ENCODE results near the gene BCAT1.

The BCAT1 gene

GRCh38 chr12:24905431-24905830 is 43.5 kb downstream of the BCAT1 start:
- Histone ChIP-seq H3K27me3 (ENCODE audit: control insufficient read depth in 1 of 2, insufficient read depth in 1 of 2, low read length in 2 of 2) (no peaks in the 10 kb centered on the region), H3K4ac (ENCODE audit: low read depth in 1 of 2, low read length in 2 of 2) (peak overlapping the region in 1 of 2 experiments; percentile 11), H3K9ac (ENCODE audit: low read length) (peak overlapping the region; percentile 14), H2AFZ (ENCODE audit: low read depth, low read length) (no peak overlapping the region), H3K14ac (ENCODE audit: low read length in 2 of 2) (no peak overlapping the region), H3K4me1 (ENCODE audit: control insufficient read depth, insufficient read depth, low read depth, low read length) (peaks cover 8% of the 10 kb centered on the region), H2AK5ac (ENCODE audit: low read length, severe bottlenecking) (no peak overlapping the region), H4K8ac (ENCODE audit: low read length) (no peak overlapping the region), H3K36me3 (ENCODE audit: control insufficient read depth in 1 of 2, insufficient read depth in 2 of 2, low read depth in 1 of 2, low read length in 2 of 2) (peaks cover 0 to 7% of the 10 kb centered on the region in 2 experiments), H3K18ac (ENCODE audit: low read depth in 1 of 2, low read length in 2 of 2) (no peak overlapping the region), H3K27ac (ENCODE audit: low read length, poor library complexity, severe bottlenecking) (no peak overlapping the region), H3K4me2 (ENCODE audit: low read length, poor library complexity, severe bottlenecking) (no peak overlapping the region), H3K79me1 (replicated peaks; ENCODE audit: low read length, poor library complexity, severe bottlenecking) (peaks cover 38% of the 10 kb centered on the region), H2BK15ac (ENCODE audit: low read depth, poor library complexity, severe bottlenecking) (no peak overlapping the region), H4K91ac (ENCODE audit: low read length) (no peak overlapping the region), H2BK5ac (ENCODE audit: low read depth, low read length, poor library complexity, severe bottlenecking) (no peak overlapping the region), H3K9me3 (ENCODE audit: control insufficient read depth, low read length) (no peaks in the 10 kb centered on the region), H2BK12ac (ENCODE audit: low read length in 2 of 2) (no peak overlapping the region), H3K23ac (ENCODE audit: low read length in 2 of 2) (no peak overlapping the region), H3K4me3 (ENCODE audit: insufficient read depth in 1 of 2, low read depth in 1 of 2, low read length in 2 of 2) (no peak overlapping the region), H2BK120ac (ENCODE audit: low read depth, low read length) (no peak overlapping the region)
- 71% methylated on average over 1 of the region's 2 CpGs for WGBS
- peak; percentile 71 for DNase-seq

- no peak overlapping the region for H3K9ac ChIP-seq (ENCODE audit: low read length)
- 100% methylated on average over 1 of the region's 1 CpG for WGBS
- H3K27me3 ChIP-seq (ENCODE audit: control insufficient read depth in 1 of 2, insufficient read depth in 1 of 2, low read length in 2 of 2), result no peaks in the 10 kb centered on the region
- H4K8ac ChIP-seq (ENCODE audit: low read length), result no peak overlapping the region
- no peak overlapping the region for H3K27ac ChIP-seq (ENCODE audit: low read length, poor library complexity, severe bottlenecking)
- peaks cover 8% of the 10 kb centered on the region for H3K4me1 ChIP-seq (ENCODE audit: control insufficient read depth, insufficient read depth, low read depth, low read length)
- no peak overlapping the region for H3K4me3 ChIP-seq (ENCODE audit: insufficient read depth in 1 of 2, low read depth in 1 of 2, low read length in 2 of 2)
- no peak overlapping the region for H3K23ac ChIP-seq (ENCODE audit: low read length in 2 of 2)
- no peak overlapping the region for H2BK5ac ChIP-seq (ENCODE audit: low read depth, low read length, poor library complexity, severe bottlenecking)
- no peaks in the 10 kb centered on the region for H3K9me3 ChIP-seq (ENCODE audit: control insufficient read depth, low read length)
- no peak overlapping the region for H3K18ac ChIP-seq (ENCODE audit: low read depth in 1 of 2, low read length in 2 of 2)
- H2BK12ac ChIP-seq (ENCODE audit: low read length in 2 of 2), result no peak overlapping the region
- H3K36me3 ChIP-seq (ENCODE audit: control insufficient read depth in 1 of 2, insufficient read depth in 2 of 2, low read depth in 1 of 2, low read length in 2 of 2), result peaks cover 0 to 7% of the 10 kb centered on the region in 2 experiments
- no peak overlapping the region for H3K14ac ChIP-seq (ENCODE audit: low read length in 2 of 2)
- H3K4ac ChIP-seq (ENCODE audit: low read depth in 1 of 2, low read length in 2 of 2), result no peak overlapping the region
- H2BK15ac ChIP-seq (ENCODE audit: low read depth, poor library complexity, severe bottlenecking), result no peak overlapping the region
- peaks cover 41% of the 10 kb centered on the region for H3K79me1 ChIP-seq (replicated peaks; ENCODE audit: low read length, poor library complexity, severe bottlenecking)
- no peak overlapping the region for H2AFZ ChIP-seq (ENCODE audit: low read depth, low read length)
- H3K4me2 ChIP-seq (ENCODE audit: low read length, poor library complexity, severe bottlenecking), result no peak overlapping the region
- no peak overlapping the region for H2BK120ac ChIP-seq (ENCODE audit: low read depth, low read length)
- no peak for DNase-seq
- H4K91ac ChIP-seq (ENCODE audit: low read length), result no peak overlapping the region
- H2AK5ac ChIP-seq (ENCODE audit: low read length, severe bottlenecking), result no peak overlapping the region
These were observed 44.0 kb downstream of the BCAT1 start for GRCh38 chr12:24904871-24905270.

- no peak overlapping the region for H3K14ac ChIP-seq (ENCODE audit: low read length in 2 of 2)
- peak overlapping the region; percentile 75 for H4K8ac ChIP-seq (ENCODE audit: low read length)
- peak; percentile 56 for DNase-seq
- H3K9me3 ChIP-seq (ENCODE audit: control insufficient read depth, low read length), result no peaks in the 10 kb centered on the region
- H3K18ac ChIP-seq (ENCODE audit: low read depth in 1 of 2, low read length in 2 of 2), result peak overlapping the region in 1 of 2 experiments; percentile 96
- H3K23ac ChIP-seq (ENCODE audit: low read length in 2 of 2), result no peak overlapping the region
- H3K9ac ChIP-seq (ENCODE audit: low read length), result peak overlapping the region; percentile 84
- H2AFZ ChIP-seq (ENCODE audit: low read depth, low read length), result no peak overlapping the region
- peaks cover 37% of the 10 kb centered on the region for H3K79me1 ChIP-seq (replicated peaks; ENCODE audit: low read length, poor library complexity, severe bottlenecking)
- peak overlapping the region; percentile 80 for H2BK120ac ChIP-seq (ENCODE audit: low read depth, low read length)
- WGBS, result 34% methylated on average over 24 of the region's 25 CpGs
- peak overlapping the region in 1 of 2 experiments; percentile 24 for H2BK12ac ChIP-seq (ENCODE audit: low read length in 2 of 2)
- H3K27ac ChIP-seq (ENCODE audit: low read length, poor library complexity, severe bottlenecking), result no peak overlapping the region
- no peaks in the 10 kb centered on the region for H3K27me3 ChIP-seq (ENCODE audit: control insufficient read depth in 1 of 2, insufficient read depth in 1 of 2, low read length in 2 of 2)
- H3K4ac ChIP-seq (ENCODE audit: low read depth in 1 of 2, low read length in 2 of 2), result peak overlapping the region in 1 of 2 experiments; percentile 95
- no peak overlapping the region for H2AK5ac ChIP-seq (ENCODE audit: low read length, severe bottlenecking)
- H2BK5ac ChIP-seq (ENCODE audit: low read depth, low read length, poor library complexity, severe bottlenecking), result no peak overlapping the region
- H3K4me2 ChIP-seq (ENCODE audit: low read length, poor library complexity, severe bottlenecking), result peak overlapping the region; percentile 91
- H3K36me3 ChIP-seq (ENCODE audit: control insufficient read depth in 1 of 2, insufficient read depth in 2 of 2, low read depth in 1 of 2, low read length in 2 of 2), result peaks cover 0 to 7% of the 10 kb centered on the region in 2 experiments
- peak overlapping the region; percentile 59 to 88 for H3K4me3 ChIP-seq (ENCODE audit: insufficient read depth in 1 of 2, low read depth in 1 of 2, low read length in 2 of 2)
- H2BK15ac ChIP-seq (ENCODE audit: low read depth, poor library complexity, severe bottlenecking), result no peak overlapping the region
- peak overlapping the region; percentile 35 for H4K91ac ChIP-seq (ENCODE audit: low read length)
- H3K4me1 ChIP-seq (ENCODE audit: control insufficient read depth, insufficient read depth, low read depth, low read length), result peaks cover 8% of the 10 kb centered on the region
These were observed 45.4 kb downstream of the BCAT1 start for GRCh38 chr12:24903329-24904088.

- peaks cover 36% of the 10 kb centered on the region for H3K79me1 ChIP-seq (replicated peaks; ENCODE audit: low read length, poor library complexity, severe bottlenecking)
These were observed 46.2 kb downstream of the BCAT1 start for GRCh38 chr12:24902511-24903328.

More at GRCh38 chr12:24902511-24903328, 46.2 kb downstream of the BCAT1 start:
- no peak overlapping the region for H2AK5ac ChIP-seq (ENCODE audit: low read length, severe bottlenecking)
- no peak overlapping the region for H3K27ac ChIP-seq (ENCODE audit: low read length, poor library complexity, severe bottlenecking)
- peaks cover 8% of the 10 kb centered on the region for H3K4me1 ChIP-seq (ENCODE audit: control insufficient read depth, insufficient read depth, low read depth, low read length)
- no peaks in the 10 kb centered on the region for H3K9me3 ChIP-seq (ENCODE audit: control insufficient read depth, low read length)
- H2AFZ ChIP-seq (ENCODE audit: low read depth, low read length), result peak overlapping the region; percentile 36
- peak overlapping the region; percentile 84 for H3K9ac ChIP-seq (ENCODE audit: low read length)
- peak overlapping the region; percentile 24 to 86 for H3K23ac ChIP-seq (ENCODE audit: low read length in 2 of 2)
- peaks cover 0 to 7% of the 10 kb centered on the region in 2 experiments for H3K36me3 ChIP-seq (ENCODE audit: control insufficient read depth in 1 of 2, insufficient read depth in 2 of 2, low read depth in 1 of 2, low read length in 2 of 2)
- peak overlapping the region; percentile 63 for H2BK15ac ChIP-seq (ENCODE audit: low read depth, poor library complexity, severe bottlenecking)
- H4K91ac ChIP-seq (ENCODE audit: low read length), result peak overlapping the region; percentile 96
- H4K8ac ChIP-seq (ENCODE audit: low read length), result peak overlapping the region; percentile 98
- peak overlapping the region; percentile 59 to 88 for H3K4me3 ChIP-seq (ENCODE audit: insufficient read depth in 1 of 2, low read depth in 1 of 2, low read length in 2 of 2)
- peak overlapping the region; percentile 37 to 75 for H2BK12ac ChIP-seq (ENCODE audit: low read length in 2 of 2)
- H3K18ac ChIP-seq (ENCODE audit: low read depth in 1 of 2, low read length in 2 of 2), result peak overlapping the region; percentile 81 to 96
- peak overlapping the region; percentile 75 to 95 for H3K4ac ChIP-seq (ENCODE audit: low read depth in 1 of 2, low read length in 2 of 2)
- peak overlapping the region; percentile 80 for H2BK120ac ChIP-seq (ENCODE audit: low read depth, low read length)
- peak overlapping the region in 1 of 2 experiments; percentile 93 for H3K14ac ChIP-seq (ENCODE audit: low read length in 2 of 2)
- peak; percentile 65 for DNase-seq
- WGBS, result 13% methylated on average over 74 of the region's 74 CpGs
- peak overlapping the region; percentile 91 for H3K4me2 ChIP-seq (ENCODE audit: low read length, poor library complexity, severe bottlenecking)
- no peak overlapping the region for H2BK5ac ChIP-seq (ENCODE audit: low read depth, low read length, poor library complexity, severe bottlenecking)
- no peaks in the 10 kb centered on the region for H3K27me3 ChIP-seq (ENCODE audit: control insufficient read depth in 1 of 2, insufficient read depth in 1 of 2, low read length in 2 of 2)

Measured in mesenchymal stem cell (in vitro differentiated cells and primary cell).